H9 (cell line): Measurements from ENCODE around the gene DNLZ. TPM values are rescaled to one million over a fixed set of nuclear protein-coding genes. Genes with fewer than 3 reads are reported as not detected.

Source experiments
- DNase-seq: peaks from one replicate; pipeline ENCODE4 v3.0.0-alpha.2; 2017
- H2AFZ ChIP-seq: one replicate; pipeline ENCODE4 v1.6.1; 2013; ENCODE audit warnings: mild to moderate bottlenecking, low read length, control low read depth, moderate library complexity
- H2AK5ac ChIP-seq: 2 replicates; pipeline ENCODE4 v1.6.1; 2013; ENCODE audit warnings: low read length, control low read depth, mixed read lengths; ENCODE audit not compliant: insufficient read length
- H2BK120ac ChIP-seq: one replicate; pipeline ENCODE4 v1.6.1; 2013; ENCODE audit warnings: low read depth, mild to moderate bottlenecking, low read length, control low read depth, inconsistent platforms; ENCODE audit not compliant: poor library complexity, severe bottlenecking
- H2BK12ac ChIP-seq: 2 replicates; pipeline ENCODE4 v1.6.1; 2013; ENCODE audit warnings: low read length, control low read depth, mixed read lengths, low read depth; ENCODE audit not compliant: insufficient read length
- H2BK15ac ChIP-seq: 2 replicates; pipeline ENCODE4 v1.6.1; 2013; ENCODE audit warnings: low read depth, low read length, control low read depth
- H2BK20ac ChIP-seq: one replicate; pipeline ENCODE4 v1.6.1; 2013; ENCODE audit warnings: low read depth, mild to moderate bottlenecking, low read length, control low read depth, inconsistent platforms; ENCODE audit not compliant: poor library complexity, severe bottlenecking
- H2BK5ac ChIP-seq: 2 replicates; pipeline ENCODE4 v1.6.1; 2013; ENCODE audit warnings: low read length, control low read depth, mixed read lengths; ENCODE audit not compliant: insufficient read length
- H3K14ac ChIP-seq: 2 replicates; pipeline ENCODE4 v1.6.1; 2013; ENCODE audit warnings: low read length, control low read depth; ENCODE audit not compliant: insufficient read depth
- H3K18ac ChIP-seq: 2 replicates; pipeline ENCODE4 v1.6.1; 2013; ENCODE audit warnings: low read depth, mild to moderate bottlenecking, mixed read lengths, low read length, control low read depth; ENCODE audit not compliant: insufficient read length
- H3K23ac ChIP-seq: 2 replicates; pipeline ENCODE4 v1.6.1; 2013; ENCODE audit warnings: low read length, control low read depth, mixed read lengths, low read depth; ENCODE audit not compliant: insufficient read length
- H3K23me2 ChIP-seq: 2 replicates; pipeline ENCODE4 v1.6.1; 2013; ENCODE audit warnings: low read depth, mild to moderate bottlenecking, mixed read lengths, low read length, control low read depth; ENCODE audit not compliant: insufficient read length, poor library complexity, severe bottlenecking
- H3K27ac ChIP-seq: 2 replicates; pipeline ENCODE4 v1.5.1; 2013; ENCODE audit warnings: low read length, control low read depth, mixed read lengths, low read depth; ENCODE audit not compliant: insufficient read length
- H3K27me3 ChIP-seq: 2 replicates; pipeline ENCODE4 v1.6.1; 2013; ENCODE audit warnings: low read length, control low read depth, inconsistent platforms; ENCODE audit not compliant: insufficient read depth
- H3K4ac ChIP-seq: 2 replicates; pipeline ENCODE4 v1.6.1; 2013; ENCODE audit warnings: low read depth, mild to moderate bottlenecking, control low read depth, inconsistent platforms, low read length, moderate library complexity
- H3K4me1 ChIP-seq: 2 replicates; pipeline ENCODE4 v1.6.1; 2013; ENCODE audit warnings: low read length, control low read depth, inconsistent platforms; ENCODE audit not compliant: insufficient read depth
- H3K4me2 ChIP-seq: 2 replicates; pipeline ENCODE4 v1.6.1; 2013; ENCODE audit warnings: low read length, control low read depth, mixed read lengths; ENCODE audit not compliant: insufficient read length, insufficient read depth
- H3K56ac ChIP-seq: 2 replicates; pipeline ENCODE4 v1.6.1; 2013; ENCODE audit warnings: low read depth, mild to moderate bottlenecking, mixed read lengths, low read length, control low read depth; ENCODE audit not compliant: insufficient read length
- H3K79me1 ChIP-seq: 2 replicates; pipeline ENCODE4 v1.6.1; 2013; ENCODE audit warnings: low read depth, mild to moderate bottlenecking, moderate library complexity, low read length, control low read depth, inconsistent platforms; ENCODE audit not compliant: insufficient read depth, poor library complexity, severe bottlenecking
- H3K79me2 ChIP-seq: 2 replicates; pipeline ENCODE4 v1.6.1; 2013; ENCODE audit warnings: low read length, control low read depth, inconsistent platforms; ENCODE audit not compliant: insufficient read depth
- H3K9ac ChIP-seq: 2 replicates; pipeline ENCODE4 v1.6.1; 2013; ENCODE audit warnings: low read length, control low read depth, mixed read lengths; ENCODE audit not compliant: insufficient read length; ENCODE audit errors: extremely low read depth
- H3K9me3 ChIP-seq: one replicate; pipeline ENCODE4 v1.6.1; 2013; ENCODE audit warnings: low read depth, low read length, inconsistent platforms; ENCODE audit not compliant: control insufficient read depth
- H3T11ph ChIP-seq: one replicate; pipeline ENCODE4 v1.6.1; 2013; ENCODE audit warnings: mild to moderate bottlenecking, low read length, control low read depth, inconsistent platforms
- H4K20me1 ChIP-seq: one replicate; pipeline ENCODE4 v1.6.1; 2013; ENCODE audit not compliant: control insufficient read depth, insufficient read length, insufficient read depth
- H4K5ac ChIP-seq: 2 replicates; pipeline ENCODE4 v1.6.1; 2013; ENCODE audit warnings: low read depth, mild to moderate bottlenecking, mixed read lengths, low read length, control low read depth; ENCODE audit not compliant: insufficient read length
- H4K8ac ChIP-seq: replicated peaks from 2 replicates; pipeline ENCODE4 v1.6.1; 2013; ENCODE audit warnings: low read length, control low read depth, mixed read lengths, low read depth; ENCODE audit not compliant: insufficient read length
- H4K91ac ChIP-seq: 2 replicates; pipeline ENCODE4 v1.6.1; 2013; ENCODE audit warnings: low read depth, mild to moderate bottlenecking, moderate library complexity, mixed read lengths, low read length, control low read depth; ENCODE audit not compliant: insufficient read length
- H3K27ac Mint-ChIP-seq, 3 experiments: 2 replicates in 2 of 3; 3 replicates in 1 of 3; pipeline ENCODE4 v1.8.0; 2020 to 2021; ENCODE audit warnings: mixed read lengths in 3 of 3, mild to moderate bottlenecking in 1 of 3, moderate library complexity in 1 of 3
- H3K27me3 Mint-ChIP-seq: 2 replicates; pipeline ENCODE4 v1.8.0; 2021; ENCODE audit warnings: low read depth, mild to moderate bottlenecking, moderate library complexity, mixed read lengths
- H3K36me3 Mint-ChIP-seq, 3 experiments: 2 replicates in 2 of 3; 3 replicates in 1 of 3; pipeline ENCODE4 v1.8.0; 2020 to 2021; ENCODE audit warnings: low read depth in 3 of 3, mixed read lengths in 3 of 3; ENCODE audit not compliant: insufficient read depth in 1 of 3
- H3K4me1 Mint-ChIP-seq, 2 experiments: 2 replicates each; pipeline ENCODE4 v1.8.0; 2020; ENCODE audit warnings: mixed read lengths in 2 of 2
- H3K4me3 Mint-ChIP-seq, 2 experiments: 2 replicates in 1 of 2; 3 replicates in 1 of 2; pipeline ENCODE4 v1.8.0; 2020 to 2021; ENCODE audit warnings: mild to moderate bottlenecking in 2 of 2, mixed read lengths in 2 of 2, moderate library complexity in 1 of 2
- H3K9me3 Mint-ChIP-seq, 2 experiments: 2 replicates in 1 of 2; 3 replicates in 1 of 2; pipeline ENCODE4 v1.8.0; 2020; ENCODE audit warnings: mild to moderate bottlenecking in 2 of 2, mixed read lengths in 2 of 2, moderate library complexity in 1 of 2
- CTCF ChIP-seq: fragments of 200-600 bp; sonication (generic); conservative IDR thresholded peaks from 3 replicates; pipeline ENCODE4 v1.8.0; 2021; ENCODE audit warnings: antibody characterized with exemption, mild to moderate bottlenecking
- WGBS: extraction: QIAGEN DNeasy Blood & Tissue Kit; methylation state at CpG from one replicate; pipeline ENCODE4 v1.1.7; 2013; ENCODE audit warnings: missing lambda C conversion rate, low lambda C conversion rate, mixed read lengths; ENCODE audit not compliant: insufficient read length; ENCODE audit errors: extremely low coverage; 5-methylcytosine and 5-hydroxymethylcytosine counted together
- total RNA-seq: library from RNA; stranded (reverse); gene quantifications from 2 replicates; pipeline ENCODE4 v1.2.1, GENCODE V29; 2021

Gene DNLZ
- total RNA-seq, 1 experiment from 2014 or later: 24.8 TPM

- no peak for DNase-seq
- Histone ChIP-seq H4K91ac (no peak overlapping the region), H3K14ac (no peak overlapping the region), H2BK120ac (no peak overlapping the region), H3T11ph (no peak overlapping the region), H3K27me3 (no peaks in the 10 kb centered on the region), H3K4ac (no peak overlapping the region), H3K4me1 (no peaks in the 10 kb centered on the region), H3K23ac (no peak overlapping the region), H3K56ac (no peak overlapping the region), H4K8ac (no peak overlapping the region), H2BK12ac (no peak overlapping the region), H3K79me1 (no peaks in the 10 kb centered on the region), H3K79me2 (no peaks in the 10 kb centered on the region), H2BK20ac (no peak overlapping the region), H3K23me2 (no peaks in the 10 kb centered on the region), H4K20me1 (no peaks in the 10 kb centered on the region), H3K4me2 (no peak overlapping the region), H3K9me3 (no peaks in the 10 kb centered on the region), H2AFZ (no peak overlapping the region), H2BK15ac (no peak overlapping the region), H2BK5ac (no peak overlapping the region), H2AK5ac (no peak overlapping the region), H3K9ac (no peak overlapping the region), H4K5ac (no peak overlapping the region), H3K18ac (no peak overlapping the region), H3K27ac (no peak overlapping the region)
- Mint-ChIP-seq H3K36me3 (peaks cover 0 to 10% (median 0%) of the 10 kb centered on the region in 3 experiments; a peak in 3 of 7 replicates), H3K27ac (no peak overlapping the region), H3K9me3 (no peaks in the 10 kb centered on the region), H3K4me3 (no peak overlapping the region), H3K27me3 (peaks cover 1% of the 10 kb centered on the region; the same call in 1 of the 2 replicates), H3K4me1 (peaks cover 3 to 5% of the 10 kb centered on the region in 2 experiments; a peak in 1 of 4 replicates)
- no peak for TF ChIP-seq CTCF
- no CpG with 5 or more reads among the region's 9 CpGs for WGBS
These were observed 2.3 kb upstream of the DNLZ start for GRCh38 chr9:136365775-136366222.
